ENCODE results near the gene EXOG.

EXOG gene

GRCh38 chr3:38549082-38549481 is 52.9 kb downstream of the EXOG start:
- no peak for DNase-seq

- no peak for DNase-seq
Measured at GRCh38 chr3:38549486-38549885, 53.3 kb downstream of the EXOG start.

- no peak for DNase-seq
Measured at GRCh38 chr3:38549957-38550840, 54.1 kb downstream of the EXOG start.

- DNase-seq: no peak
Measured at GRCh38 chr3:38551026-38551832, 55.1 kb downstream of the EXOG start.

GRCh38 chr3:38552364-38552763 is 56.2 kb downstream of the EXOG start:
- no peak for DNase-seq

GRCh38 chr3:38553071-38553470 is 56.9 kb downstream of the EXOG start:
- no peak for DNase-seq

GRCh38 chr3:38554127-38554827 is 58.1 kb downstream of the EXOG start:
- DNase-seq: no peak

- DNase-seq: no peak
Measured at GRCh38 chr3:38555149-38555840, 59.2 kb downstream of the EXOG start.

GRCh38 chr3:38555926-38556325 is 59.8 kb downstream of the EXOG start:
- DNase-seq: no peak

- DNase-seq: no peak
Measured at GRCh38 chr3:38556640-38557358, 60.7 kb downstream of the EXOG start.

GRCh38 chr3:38558864-38559263 is 62.7 kb downstream of the EXOG start:
- no peak for DNase-seq

GRCh38 chr3:38560284-38560683 is 64.1 kb downstream of the EXOG start:
- DNase-seq: no peak

GRCh38 chr3:38560996-38561717 is 65.0 kb downstream of the EXOG start:
- no peak for DNase-seq

GRCh38 chr3:38561746-38562466 is 65.8 kb downstream of the EXOG start:
- no peak for DNase-seq

GRCh38 chr3:38562467-38562925 is 66.4 kb downstream of the EXOG start:
- DNase-seq: no peak

- DNase-seq: no peak
Measured at GRCh38 chr3:38563070-38563885, 67.1 kb downstream of the EXOG start.

- no peak for DNase-seq
Measured at GRCh38 chr3:38563886-38564270, 67.7 kb downstream of the EXOG start.

- no peak for DNase-seq
Measured at GRCh38 chr3:38564631-38565338, 68.6 kb downstream of the EXOG start.

Measured in cerebellar nuclear complex (tissue), 1 donor.